ENCODE results near the gene PTHLH.

The PTHLH gene

DNA sequence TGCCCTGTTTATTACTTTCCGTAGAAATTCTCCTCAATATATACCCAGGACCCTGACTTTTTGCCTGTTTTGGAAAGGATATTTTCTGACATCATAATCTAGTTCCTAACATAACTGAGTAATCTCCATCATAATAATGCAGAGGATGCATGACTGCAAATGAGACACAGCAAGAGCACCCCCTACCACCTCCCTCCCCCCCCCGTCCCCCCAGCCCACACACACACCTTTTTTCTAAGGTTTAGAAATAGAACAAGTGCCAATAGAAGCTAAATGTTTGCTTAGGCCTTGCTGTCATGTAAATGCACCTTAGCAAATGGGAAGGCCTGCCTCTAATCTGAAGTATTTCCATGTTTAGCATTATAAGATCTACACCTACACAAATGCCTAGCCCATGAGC is at the start of gene PTHLH:
Gene PTHLH, minus strand, starts transcription at position 13 of the 400 bp plus-strand sequence. CDS start 3,239 bp downstream, outside the sequence.
- DNase-seq (ENCODE audit: low read depth) = no peak

DNA sequence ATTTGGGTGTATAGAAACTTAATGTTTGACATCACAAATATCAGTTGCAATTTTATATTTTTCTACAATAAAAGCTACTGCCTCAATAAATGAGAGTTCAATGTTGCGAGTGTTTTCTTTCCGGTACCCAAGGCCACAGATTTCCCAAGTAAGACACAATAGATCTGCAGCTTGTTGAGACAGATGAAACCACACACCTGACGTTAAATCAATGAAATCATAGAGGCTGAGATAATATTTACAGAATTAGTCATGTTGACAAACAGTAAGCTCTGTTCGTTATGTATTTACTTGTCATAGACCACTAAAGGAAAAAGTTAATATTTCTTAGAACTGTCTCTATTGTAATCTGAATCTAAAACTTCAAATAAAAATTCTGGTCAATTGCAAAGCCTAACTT is 49.2 kb upstream of the PTHLH start:
- DNase-seq (ENCODE audit: low read depth) = no peak

DNA sequence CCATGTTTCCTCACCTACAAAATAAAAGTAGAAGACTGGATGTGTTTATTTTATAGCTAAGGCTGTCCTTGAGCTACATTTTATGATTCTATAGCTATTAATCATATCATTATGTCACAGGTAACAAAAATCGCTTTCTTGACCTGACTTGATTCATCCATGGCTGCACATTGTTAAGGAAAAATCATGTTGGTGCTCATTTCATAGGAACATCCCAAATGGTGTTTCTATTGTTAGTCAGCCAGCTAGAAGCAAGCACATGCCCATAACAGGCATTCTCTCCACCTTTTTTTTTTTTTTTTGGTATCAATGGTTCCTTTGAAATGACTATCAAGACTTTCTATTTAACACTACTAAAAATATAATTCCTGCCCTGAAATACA is 45.3 kb upstream of the PTHLH start:
- DNase-seq (ENCODE audit: low read depth) = no peak

DNA sequence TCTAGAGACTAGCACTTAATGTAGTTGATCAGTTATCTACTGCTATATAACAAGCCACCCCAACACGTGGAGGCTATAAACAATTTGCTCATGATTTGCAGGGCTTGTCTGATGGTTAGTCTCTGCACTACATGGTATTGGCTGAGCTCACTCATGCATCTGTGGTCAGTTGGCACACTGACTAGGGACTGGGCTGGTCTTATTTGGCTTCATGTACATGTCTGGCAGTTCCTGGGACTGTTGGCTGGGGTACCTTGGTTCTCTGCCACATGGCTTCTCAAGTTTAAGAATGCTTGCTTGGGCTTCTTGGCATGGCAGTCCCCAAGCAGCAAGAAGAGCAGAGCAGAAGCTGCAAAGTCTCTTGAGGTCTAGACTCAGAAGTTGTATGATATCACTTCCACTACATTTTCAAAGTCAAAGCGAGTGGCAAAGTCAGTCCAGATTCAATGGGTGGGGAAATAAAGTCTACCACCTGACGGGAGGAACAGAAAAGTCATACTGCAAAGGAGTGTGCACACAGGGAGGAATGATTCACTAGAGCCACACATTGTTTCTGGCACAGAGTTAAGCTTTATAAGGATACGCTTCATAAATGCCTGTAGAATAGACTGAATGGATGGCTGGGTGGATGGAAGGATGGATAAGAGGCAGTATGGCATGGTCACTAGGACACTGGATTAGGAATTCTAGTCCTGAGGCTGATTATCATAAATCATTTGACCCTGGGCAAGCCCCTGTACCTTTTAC is 44.8 kb upstream of the PTHLH start:
- no peak for DNase-seq (ENCODE audit: low read depth)

DNA sequence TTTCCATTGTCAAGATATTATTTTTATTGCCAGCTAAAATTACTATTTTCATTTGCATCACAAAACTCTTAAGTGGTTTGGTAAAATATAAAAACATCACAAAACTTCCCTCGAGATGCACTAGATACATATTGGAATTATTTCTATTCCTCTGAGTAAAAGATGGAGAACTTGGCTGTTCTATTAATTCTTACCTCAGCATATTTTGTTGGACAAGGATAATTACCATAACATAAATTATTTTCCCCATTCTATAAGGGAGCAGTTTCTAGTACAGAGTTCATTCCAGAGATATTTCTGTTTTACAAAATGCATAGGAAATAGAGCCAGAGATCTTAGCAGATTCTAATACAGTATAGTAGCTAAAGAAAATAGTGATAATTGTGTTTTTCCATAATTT is 42.6 kb upstream of the PTHLH start:
- no peak for DNase-seq (ENCODE audit: low read depth)

DNA sequence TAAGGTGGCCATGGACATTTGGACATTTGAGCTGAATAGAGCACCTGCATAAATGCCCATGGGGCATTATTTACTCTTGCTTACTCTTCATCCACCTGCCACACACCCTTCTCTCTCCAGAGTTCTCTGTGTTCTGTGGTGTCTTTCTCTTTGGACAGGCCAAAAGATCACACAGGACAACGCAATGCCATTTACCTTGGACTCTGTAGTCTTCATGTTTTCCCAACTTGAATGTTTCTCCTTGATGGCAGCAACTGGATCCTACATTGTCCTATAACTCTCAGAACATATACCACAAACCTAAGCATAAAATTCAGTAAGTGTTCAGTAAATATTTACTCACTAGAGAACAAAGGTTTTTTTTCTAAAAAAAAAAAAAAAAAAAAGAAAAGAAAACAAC is 41.7 kb upstream of the PTHLH start:
- no peak for DNase-seq (ENCODE audit: low read depth)

DNA sequence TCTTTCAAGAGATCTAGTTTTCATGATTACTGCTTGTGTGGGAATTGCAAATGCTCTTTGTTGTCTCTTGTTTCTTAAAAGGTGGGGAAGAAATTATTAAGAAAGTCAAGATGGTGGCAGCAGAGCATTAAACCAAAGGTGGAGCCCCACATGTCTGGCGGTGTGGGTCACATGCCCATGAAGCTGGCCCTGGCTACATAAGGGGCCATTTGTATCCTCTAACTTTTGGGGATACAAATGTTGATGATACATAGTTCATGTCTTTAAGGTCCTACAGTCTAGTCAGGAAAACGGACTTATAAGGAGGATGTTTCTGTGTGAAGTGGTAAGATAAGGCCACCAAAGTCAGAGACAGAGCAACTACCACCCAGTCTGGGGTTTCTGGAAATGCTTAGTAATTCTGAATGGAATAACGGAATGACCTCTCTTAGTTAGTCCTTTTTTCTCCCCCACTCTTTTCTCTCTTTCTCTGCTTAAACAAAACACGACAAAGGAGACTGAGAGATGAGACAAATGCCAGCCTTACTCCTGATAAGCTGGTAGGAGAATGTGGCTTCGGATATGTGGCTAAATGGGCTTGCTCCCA is 39.9 kb upstream of the PTHLH start:
- no peak for DNase-seq (ENCODE audit: low read depth)

DNA sequence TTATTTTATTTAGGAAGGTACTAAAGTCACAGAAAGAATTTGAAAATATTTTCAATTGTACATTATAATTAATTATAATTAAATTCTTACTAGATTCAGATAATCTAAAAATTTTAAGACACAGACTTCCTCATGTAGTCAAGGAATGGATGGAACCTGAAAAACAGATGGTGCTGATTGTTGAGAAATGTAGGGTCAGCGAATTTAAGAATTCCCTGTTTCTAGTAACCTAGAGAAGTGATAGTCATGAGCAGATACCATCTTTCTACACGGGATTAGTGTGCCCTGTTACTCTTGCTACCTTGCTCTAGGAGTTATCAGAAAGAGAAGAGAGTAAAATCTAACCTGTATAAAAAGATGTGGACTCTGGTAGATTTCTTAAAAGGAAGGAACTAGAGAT is 37.5 kb upstream of the PTHLH start:
- DNase-seq (ENCODE audit: low read depth) = no peak

DNA sequence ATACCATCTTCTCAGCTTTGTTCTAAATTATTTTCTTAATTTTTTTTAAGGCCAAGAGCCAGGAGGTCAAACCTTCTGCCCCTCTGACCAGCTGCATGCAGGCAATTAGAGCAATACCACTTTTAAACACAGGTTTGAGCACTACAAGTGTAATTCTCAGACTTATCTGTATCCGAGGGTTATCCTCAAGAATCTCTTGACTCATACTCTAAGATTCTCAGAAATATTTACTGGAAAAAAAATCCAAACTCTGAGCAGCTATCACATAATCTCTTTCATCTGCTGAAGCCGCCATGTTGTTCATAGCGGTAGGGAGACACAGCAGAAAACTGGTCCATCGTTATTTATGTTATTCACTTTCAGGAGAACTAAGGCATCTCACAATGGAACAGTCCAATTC is 27.4 kb upstream of the PTHLH start:
- DNase-seq (ENCODE audit: low read depth) = no peak

DNA sequence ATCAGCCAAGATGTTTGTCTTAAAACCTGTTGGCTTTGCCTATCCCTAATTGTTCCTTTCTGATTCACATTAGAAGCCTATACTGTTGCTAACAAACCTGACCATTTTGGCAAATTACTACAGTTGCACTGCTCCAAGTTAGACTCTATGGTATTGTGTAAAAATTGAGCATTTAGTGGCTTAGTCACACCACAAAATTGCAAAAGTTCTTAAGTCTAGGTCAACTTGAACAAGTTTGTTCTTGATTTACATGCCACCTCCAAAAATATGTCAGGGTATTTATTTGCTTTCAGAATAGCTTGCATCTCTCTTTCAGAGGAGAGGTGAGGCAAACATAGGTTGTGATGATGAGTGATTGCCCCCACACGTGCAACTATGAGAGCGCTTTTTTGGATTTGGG is 27.0 kb upstream of the PTHLH start:
- no peak for DNase-seq (ENCODE audit: low read depth)

DNA sequence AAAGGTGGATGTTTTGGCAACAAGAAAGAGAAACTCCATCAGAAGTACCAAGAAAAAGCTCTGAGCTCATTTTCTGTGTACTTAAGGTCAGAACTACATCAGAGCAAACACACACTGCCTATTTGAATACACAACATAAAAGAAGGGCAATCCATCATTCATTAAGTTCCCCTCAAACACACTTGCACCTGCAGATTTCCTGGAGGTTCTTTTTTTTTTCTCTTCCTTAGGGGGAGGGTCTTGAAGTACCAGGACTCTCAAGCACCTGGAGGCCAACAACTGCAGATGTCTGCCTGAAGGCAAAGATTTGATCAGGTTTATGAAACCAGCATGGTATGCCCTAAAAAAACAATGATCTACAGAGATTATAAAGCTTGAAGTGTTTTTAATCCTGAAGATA is 26.1 kb upstream of the PTHLH start:
- DNase-seq (ENCODE audit: low read depth) = no peak

DNA sequence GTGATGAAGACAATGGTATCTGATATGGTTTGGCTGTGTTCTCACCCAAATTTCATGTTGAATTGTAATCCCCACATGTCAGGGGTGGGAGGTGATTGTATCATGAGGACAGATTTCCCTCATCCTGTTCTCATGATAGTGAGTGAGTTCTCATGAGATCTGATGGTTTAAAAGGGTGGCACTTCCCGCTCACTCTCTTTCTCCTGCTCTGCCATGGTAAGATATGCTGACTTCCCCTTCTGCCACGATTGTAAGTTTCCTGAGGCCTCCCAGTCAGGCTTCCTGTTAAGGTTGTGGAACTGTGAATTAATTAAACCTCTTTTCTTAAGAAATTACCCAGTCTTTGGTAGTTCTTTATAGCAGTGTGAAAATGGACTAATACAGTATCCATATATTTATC is 25.6 kb upstream of the PTHLH start:
- DNase-seq (ENCODE audit: low read depth) = no peak

DNA sequence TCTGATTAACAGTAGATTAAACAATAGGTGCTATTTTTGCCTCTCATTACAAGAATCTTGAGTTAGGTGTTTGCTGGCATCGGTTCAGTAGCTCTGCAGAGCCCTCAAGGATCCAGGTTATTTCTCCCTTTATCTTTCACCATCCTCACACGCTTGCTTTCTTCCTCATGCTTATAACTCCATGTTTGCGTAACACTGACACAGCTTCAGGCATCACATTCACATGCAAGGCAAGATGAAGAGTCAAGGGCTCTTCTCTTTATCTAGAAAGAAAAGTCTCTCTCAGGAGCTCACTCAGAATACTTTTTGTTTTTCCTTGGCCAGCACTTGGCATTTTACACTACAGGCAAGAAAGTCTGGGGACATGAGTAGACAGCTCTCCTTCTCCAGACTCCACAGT is 24.2 kb upstream of the PTHLH start:
- no peak for DNase-seq (ENCODE audit: low read depth)

DNA sequence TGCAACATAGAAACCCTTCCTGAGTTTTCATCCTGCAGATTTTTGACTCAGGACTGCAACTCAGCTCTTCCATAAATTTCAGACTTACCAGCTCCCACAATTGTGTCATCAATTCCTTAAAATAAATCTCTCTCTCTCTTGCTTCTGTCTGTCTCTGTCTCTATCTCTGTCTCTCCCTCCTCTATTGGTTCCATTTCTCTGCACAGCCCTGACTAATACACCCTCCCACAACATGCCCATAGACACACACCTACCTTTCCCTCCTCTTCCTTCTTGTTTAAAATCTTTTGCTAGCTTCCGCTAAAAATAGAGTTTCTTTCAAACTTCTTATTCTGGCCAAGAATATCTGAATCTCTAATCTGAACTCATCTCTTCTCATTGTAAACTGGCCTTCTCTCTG is 22.9 kb upstream of the PTHLH start:
- no peak for DNase-seq (ENCODE audit: low read depth)

DNA sequence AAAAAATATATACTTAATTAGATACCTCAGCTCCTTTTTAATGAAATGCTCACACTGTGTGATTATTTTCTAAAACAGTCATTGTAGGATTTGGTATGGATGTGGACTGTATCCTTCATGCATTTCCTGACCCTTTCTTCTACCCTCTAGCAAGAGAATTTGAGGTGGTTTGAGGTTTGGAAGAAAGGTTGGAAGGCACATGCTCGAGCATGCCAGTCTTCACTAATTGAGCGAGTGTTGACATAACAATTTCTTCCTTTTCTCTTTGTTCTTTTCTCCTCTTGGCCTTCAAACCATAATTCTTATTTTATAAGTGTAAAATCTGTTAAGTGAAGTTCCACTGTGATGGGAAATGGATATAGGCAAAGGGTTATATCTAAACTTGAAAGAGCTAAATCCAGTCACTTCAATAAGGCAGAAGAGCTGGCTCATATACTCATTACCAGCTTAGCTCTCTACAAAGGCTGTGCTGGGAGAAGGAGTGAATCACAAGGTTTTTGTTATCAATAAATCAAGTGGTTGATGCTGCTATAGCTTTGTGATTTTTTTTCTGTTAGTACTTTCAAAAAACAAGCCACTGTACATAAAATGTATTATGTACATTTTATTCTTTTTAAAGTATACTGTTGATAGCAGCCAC is 16.2 kb upstream of the PTHLH start:
- DNase-seq (ENCODE audit: low read depth) = no peak

DNA sequence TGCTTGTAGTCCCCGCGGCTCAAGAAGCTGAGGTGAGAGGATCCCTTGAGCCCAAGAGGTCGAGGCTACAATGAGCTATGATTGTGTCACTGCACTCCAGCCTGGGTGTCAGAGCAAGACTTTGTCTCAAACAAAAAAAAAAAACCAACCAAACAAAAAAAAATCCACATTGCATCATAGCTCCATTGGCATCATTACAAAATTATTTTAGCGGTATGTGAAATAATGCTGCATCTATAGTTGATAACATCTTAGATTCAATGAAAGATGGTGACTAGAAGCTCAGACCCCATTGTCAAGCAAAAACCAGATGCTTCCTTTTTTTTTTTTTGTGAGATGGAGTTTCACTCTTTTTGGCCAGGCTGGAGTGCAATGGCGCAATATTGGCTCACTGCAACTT is 14.8 kb upstream of the PTHLH start:
- no peak for DNase-seq (ENCODE audit: low read depth)

DNA sequence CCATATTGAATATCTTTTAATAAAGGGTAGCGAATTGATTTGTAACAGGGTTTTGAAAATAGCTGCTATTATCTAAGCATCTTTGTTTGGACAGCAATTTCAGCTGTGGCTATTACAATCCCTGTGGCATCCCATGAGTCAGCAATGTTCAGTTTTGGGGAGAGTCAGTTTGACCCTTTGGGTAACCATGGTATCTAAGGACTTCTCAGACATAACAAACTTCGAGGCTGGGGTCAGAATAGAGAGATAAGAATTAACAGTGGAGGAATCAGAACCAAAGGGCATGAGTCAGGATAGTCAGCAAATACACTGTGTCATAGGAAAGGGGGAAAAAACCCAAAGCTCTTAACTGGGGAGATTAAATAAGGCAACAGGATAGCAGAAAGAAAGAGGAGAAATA is 11.7 kb upstream of the PTHLH start:
- DNase-seq (ENCODE audit: low read depth) = no peak

DNA sequence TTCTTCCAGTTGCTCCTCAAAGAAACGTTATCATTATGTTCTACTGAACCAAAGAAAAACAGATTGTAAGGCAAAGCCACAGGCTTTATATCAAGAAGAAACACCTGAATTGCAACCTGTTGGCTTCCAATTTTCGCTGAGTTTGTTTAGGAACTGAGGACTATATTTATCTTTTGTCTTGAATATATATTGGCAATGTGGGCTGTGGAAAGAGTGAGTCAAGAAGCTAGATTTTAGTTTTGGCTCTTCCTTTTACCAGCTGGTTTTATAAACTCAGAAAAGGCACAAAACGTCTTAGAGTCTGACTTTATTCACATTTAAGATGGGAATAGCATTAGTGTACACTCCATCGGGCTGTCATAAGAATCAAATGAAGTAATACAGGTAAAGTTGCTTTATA is 10.4 kb upstream of the PTHLH start:
- no peak for DNase-seq (ENCODE audit: low read depth)

DNA sequence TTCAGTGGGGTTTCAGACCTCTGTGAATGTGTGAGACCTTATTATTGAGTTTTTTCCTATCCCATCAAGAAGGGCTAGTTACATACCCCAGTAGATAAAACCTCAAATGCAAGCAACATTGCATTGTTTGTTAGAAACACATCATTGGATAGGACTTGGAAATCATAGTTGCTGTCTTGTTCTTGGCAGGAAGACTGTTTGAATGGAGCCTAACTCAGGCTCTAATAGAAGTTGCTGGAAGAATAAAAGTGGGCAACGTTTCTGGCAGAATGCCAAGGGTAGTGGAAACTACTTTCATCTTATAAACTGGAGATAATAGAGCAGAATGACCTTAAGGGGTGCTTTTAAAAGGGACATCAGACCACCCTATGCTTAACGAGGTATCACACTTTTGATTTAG is 9.9 kb upstream of the PTHLH start:
- no peak for DNase-seq (ENCODE audit: low read depth)

DNA sequence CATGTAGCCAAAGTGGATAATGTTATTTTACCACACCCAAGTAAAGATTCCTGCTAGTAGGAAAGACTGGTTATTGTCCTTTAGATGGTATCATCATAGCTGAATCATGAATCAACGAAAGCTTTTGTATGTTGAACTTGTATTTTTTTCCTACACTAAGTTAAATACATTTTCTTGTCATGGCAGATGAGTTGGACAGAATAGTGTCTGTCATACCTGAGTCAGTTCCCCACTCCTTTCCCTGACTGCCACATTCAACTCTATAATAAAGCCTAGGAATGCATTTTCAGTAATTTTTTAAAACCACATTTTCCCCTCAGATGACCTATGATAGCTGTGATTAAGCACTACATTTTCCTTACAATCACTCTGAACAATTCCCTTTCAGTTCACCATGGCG is 9.3 kb upstream of the PTHLH start:
- DNase-seq (ENCODE audit: low read depth) = no peak

DNA sequence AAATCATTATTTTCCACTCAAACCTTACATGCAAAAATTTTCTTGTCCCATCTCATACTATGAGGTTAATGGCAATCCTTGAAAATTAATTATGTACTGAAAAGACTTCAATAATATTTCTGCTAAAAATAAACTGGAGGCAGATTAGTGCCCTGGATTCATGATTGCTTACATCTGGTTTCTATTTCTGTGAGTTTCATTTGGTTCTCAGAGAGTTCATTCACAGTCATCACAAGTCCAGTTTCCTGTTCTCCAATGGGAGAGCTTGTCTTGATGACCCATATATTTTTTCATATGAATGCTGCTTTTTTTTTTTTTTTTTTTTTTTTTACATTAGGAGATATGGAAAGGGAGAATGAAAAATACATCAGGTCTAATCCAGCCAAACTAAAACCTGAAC is 6.6 kb upstream of the PTHLH start:
- no peak for DNase-seq (ENCODE audit: low read depth)

DNA sequence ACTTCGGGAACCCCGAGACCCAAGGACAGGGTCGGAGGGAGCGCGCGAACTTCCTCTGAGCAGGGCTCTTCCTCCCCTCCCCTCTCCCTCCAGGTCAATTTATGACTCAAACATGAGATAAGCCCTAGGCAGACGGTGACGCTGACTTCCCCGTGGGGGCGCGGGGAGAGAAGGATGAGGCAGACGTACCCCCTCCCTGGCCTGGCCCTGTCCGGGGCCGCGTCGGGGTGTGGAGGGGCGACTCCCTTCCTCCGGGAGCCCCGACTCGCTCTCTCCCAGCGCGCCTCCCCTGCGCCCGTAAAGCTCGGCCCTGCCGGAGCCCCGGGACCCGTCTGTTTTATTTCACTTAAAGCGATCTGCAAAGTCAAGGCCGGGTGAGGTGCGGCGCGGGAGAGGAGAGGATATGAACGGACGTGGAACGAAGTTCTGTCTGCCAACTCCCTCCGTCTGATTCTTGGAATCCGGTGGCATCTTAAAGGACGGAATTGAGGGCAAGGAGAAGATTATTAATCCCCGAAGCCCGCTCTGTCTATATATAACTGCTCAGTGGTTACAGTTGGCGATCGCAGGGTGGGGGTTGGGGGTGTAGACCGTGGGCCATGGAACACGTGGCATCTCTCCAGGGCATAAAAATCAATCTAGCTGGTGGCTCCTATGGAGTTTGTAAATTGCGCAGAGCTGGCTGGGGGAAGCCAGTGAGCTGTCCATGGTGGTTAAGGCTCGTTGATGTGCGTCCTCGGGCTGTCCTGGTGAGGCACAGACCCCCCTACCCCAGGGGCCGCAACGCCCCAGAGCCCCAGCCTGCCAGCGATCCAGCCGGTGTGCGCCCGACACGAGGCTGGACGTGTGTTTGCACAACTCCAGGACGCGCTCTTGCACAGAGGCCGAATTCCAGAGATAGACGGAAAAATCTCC is 2.9 kb upstream of the PTHLH start:
- no peak for DNase-seq (ENCODE audit: low read depth)

DNA sequence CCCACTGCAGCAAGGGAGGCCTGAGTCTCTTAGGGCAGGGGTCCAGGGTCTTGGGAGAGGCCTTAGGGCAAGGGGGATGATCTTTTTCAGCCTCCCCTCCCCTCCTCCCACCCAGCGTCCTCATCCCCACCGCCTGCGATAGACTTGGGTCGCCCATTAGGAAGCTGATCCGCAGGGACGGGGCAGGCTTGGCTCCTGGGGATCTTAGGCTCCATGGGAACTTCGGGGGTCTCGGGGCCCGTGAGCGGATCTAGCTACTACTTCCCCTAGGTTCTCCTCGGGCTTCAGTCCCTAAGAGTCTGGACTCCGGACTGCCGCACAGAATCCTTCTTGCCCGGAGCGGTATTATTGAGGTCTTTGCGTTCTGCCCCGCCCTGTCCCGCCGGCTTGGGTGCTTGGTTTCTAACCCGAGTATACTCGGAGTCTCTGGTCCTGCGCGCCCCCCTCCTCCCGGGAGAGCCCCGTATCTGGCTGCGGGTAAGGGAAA is 2.2 kb upstream of the PTHLH start:
- DNase-seq (ENCODE audit: low read depth) = no peak

All from stimulated activated CD8-positive, alpha-beta memory T cell treated with anti-CD3 and anti-CD28 coated beads, Interleukin-12 subunit alpha, Interleukin-12 subunit beta, amount 100 ng/mL, for 4 hours (primary cell).